Measurements from ENCODE around the gene ABCC9. TPM values are rescaled to one million over a fixed set of nuclear protein-coding genes. Genes with fewer than 3 reads are reported as not detected.

Gene ABCC9
- total RNA-seq, 1 experiment from 2014 or later = not detected

GRCh38 chr12:21860128-21860527 is 81.1 kb downstream of the ABCC9 start:
- no peaks in the 10 kb centered on the region for H3K27me3 Mint-ChIP-seq (ENCODE audit: unreplicated experiment)
- no peak for DNase-seq
- intact Hi-C loops (cut with micrococcal nuclease; ENCODE audit: unreplicated experiment) = no loop called here
- TF ChIP-seq CTCF (IDR thresholded peaks at IDR 0.05; ENCODE audit: unreplicated experiment) = no peak
- BruUV-seq (replicated peaks) = no TSS peak
- no peaks in the 10 kb centered on the region for H3K36me3 Mint-ChIP-seq (ENCODE audit: insufficient read depth, unreplicated experiment)
- H3K9me3 Mint-ChIP-seq (ENCODE audit: low read depth, unreplicated experiment) = no peaks in the 10 kb centered on the region
- H3K4me3 Mint-ChIP-seq (ENCODE audit: low read depth, unreplicated experiment) = no peak overlapping the region
- H3K4me1 Mint-ChIP-seq (ENCODE audit: low read depth, unreplicated experiment) = no peaks in the 10 kb centered on the region
- CTCF ChIA-PET = no interaction called here
- H3K27ac Mint-ChIP-seq (ENCODE audit: unreplicated experiment) = no peak overlapping the region

- intact Hi-C loops (cut with micrococcal nuclease; ENCODE audit: unreplicated experiment) = no loop called here
- Mint-ChIP-seq H3K27ac (ENCODE audit: unreplicated experiment) (no peak overlapping the region), H3K27me3 (ENCODE audit: unreplicated experiment) (no peaks in the 10 kb centered on the region), H3K36me3 (ENCODE audit: insufficient read depth, unreplicated experiment) (no peaks in the 10 kb centered on the region), H3K9me3 (ENCODE audit: low read depth, unreplicated experiment) (no peaks in the 10 kb centered on the region), H3K4me1 (ENCODE audit: low read depth, unreplicated experiment) (no peaks in the 10 kb centered on the region), H3K4me3 (ENCODE audit: low read depth, unreplicated experiment) (no peak overlapping the region)
- CTCF ChIA-PET = no interaction called here
- no peak for DNase-seq
- TF ChIP-seq CTCF (IDR thresholded peaks at IDR 0.05; ENCODE audit: unreplicated experiment) = no peak
- BruUV-seq (replicated peaks) = no TSS peak
Measured at GRCh38 chr12:21852251-21852650, 89.0 kb downstream of the ABCC9 start.

GRCh38 chr12:21851151-21851550 is 90.1 kb downstream of the ABCC9 start:
- Mint-ChIP-seq H3K4me1 (ENCODE audit: low read depth, unreplicated experiment) (no peaks in the 10 kb centered on the region), H3K36me3 (ENCODE audit: insufficient read depth, unreplicated experiment) (no peaks in the 10 kb centered on the region), H3K27ac (ENCODE audit: unreplicated experiment) (no peak overlapping the region), H3K9me3 (ENCODE audit: low read depth, unreplicated experiment) (no peaks in the 10 kb centered on the region), H3K4me3 (ENCODE audit: low read depth, unreplicated experiment) (no peak overlapping the region), H3K27me3 (ENCODE audit: unreplicated experiment) (no peaks in the 10 kb centered on the region)
- DNase-seq = no peak
- TF ChIP-seq CTCF (IDR thresholded peaks at IDR 0.05; ENCODE audit: unreplicated experiment) = no peak
- intact Hi-C loops (cut with micrococcal nuclease; ENCODE audit: unreplicated experiment) = no loop called here
- no TSS peak for BruUV-seq (replicated peaks)
- CTCF ChIA-PET = no interaction called here

GRCh38 chr12:21850419-21850818 is 90.8 kb downstream of the ABCC9 start:
- no peaks in the 10 kb centered on the region for H3K9me3 Mint-ChIP-seq (ENCODE audit: low read depth, unreplicated experiment)
- DNase-seq = no peak
- H3K36me3 Mint-ChIP-seq (ENCODE audit: insufficient read depth, unreplicated experiment) = no peaks in the 10 kb centered on the region
- no peak for TF ChIP-seq CTCF (IDR thresholded peaks at IDR 0.05; ENCODE audit: unreplicated experiment)
- BruUV-seq (replicated peaks) = no TSS peak
- H3K27ac Mint-ChIP-seq (ENCODE audit: unreplicated experiment) = no peak overlapping the region
- H3K4me3 Mint-ChIP-seq (ENCODE audit: low read depth, unreplicated experiment) = no peak overlapping the region
- CTCF ChIA-PET = no interaction called here
- intact Hi-C loops (cut with micrococcal nuclease; ENCODE audit: unreplicated experiment) = no loop called here
- no peaks in the 10 kb centered on the region for H3K4me1 Mint-ChIP-seq (ENCODE audit: low read depth, unreplicated experiment)
- no peaks in the 10 kb centered on the region for H3K27me3 Mint-ChIP-seq (ENCODE audit: unreplicated experiment)

Data from Calu3 (cell line).